Glomerular endothelial cell (primary cell): ENCODE data around the gene GOLGA8T. TPM values are rescaled to one million over a fixed set of nuclear protein-coding genes. Genes with fewer than 3 reads are reported as not detected.
"Not testable (repeated sequence)": the region's sequence is repeated elsewhere in the genome, so short reads cannot be mapped to it uniquely, and the experiment has no call there.

Experiments used
- DNase-seq: peaks from one replicate; pipeline ENCODE4 v3.0.0-alpha.2; 2011; ENCODE audit warnings: low read depth, low spot score; ENCODE audit errors: extremely low read depth
- total RNA-seq: library from RNA; depleted of rRNA; stranded (reverse); fragments of >200 nt; gene quantifications from 2 replicates; pipeline ENCODE4 v1.2.3, GENCODE V29; 2015

Gene GOLGA8T, protein sequence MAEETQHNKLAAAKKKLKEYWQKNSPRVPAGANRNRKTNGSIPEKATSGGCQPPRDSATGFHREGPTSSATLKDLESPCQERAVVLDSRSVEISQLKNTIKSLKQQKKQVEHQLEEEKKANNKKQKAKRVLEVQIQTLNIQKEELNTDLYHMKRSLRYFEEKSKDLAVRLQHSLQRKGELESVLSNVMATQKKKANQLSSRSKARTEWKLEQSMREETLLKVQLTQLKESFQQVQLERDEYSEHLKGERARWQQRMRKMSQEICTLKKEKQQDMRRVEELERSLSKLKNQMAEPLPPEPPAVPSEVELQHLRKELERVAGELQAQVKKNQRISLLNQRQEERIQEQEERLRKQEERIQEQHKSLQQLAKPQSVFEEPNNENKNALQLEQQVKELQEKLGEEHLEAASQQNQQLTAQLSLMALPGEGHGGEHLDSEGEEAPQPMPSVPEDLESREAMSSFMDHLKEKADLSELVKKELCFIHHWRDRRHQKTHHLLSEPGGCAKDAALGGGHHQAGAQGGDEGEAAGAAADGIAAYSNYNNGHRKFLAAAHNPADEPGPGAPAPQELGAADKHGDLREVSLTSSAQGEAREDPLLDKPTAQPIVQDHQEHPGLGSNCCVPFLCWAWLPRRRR
- 0.23 TPM in 1 of 2 replicates, not detected in the other for total RNA-seq

DNA sequence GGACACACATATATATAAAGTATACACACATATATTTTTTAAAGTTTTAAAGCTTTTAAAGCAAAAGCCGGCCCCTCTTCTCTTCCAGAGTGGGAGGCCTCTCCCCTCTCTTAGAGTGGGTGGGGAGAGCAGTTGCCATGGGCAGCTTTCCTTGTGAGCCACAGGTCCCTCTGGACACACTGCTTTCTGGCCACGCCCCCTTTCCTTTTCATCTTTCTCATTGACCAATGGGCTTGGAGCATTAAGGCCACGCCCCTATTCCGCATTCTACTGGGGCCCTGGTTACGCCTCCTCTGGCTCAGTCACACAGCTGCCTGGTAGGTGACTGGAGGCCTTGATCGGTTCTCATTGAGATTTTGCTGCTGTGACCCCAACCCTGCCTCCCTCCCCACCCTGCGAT is at the start of gene GOLGA8T:
TSS of gene GOLGA8T (plus strand) at position 301 of the 400 bp plus-strand sequence. CDS start at position 399, 98 bp downstream.
- DNase-seq: not testable (repeated sequence)

- not testable (repeated sequence) for DNase-seq
Measured at GRCh38 chr15:30097827-30098226, 37.0 kb upstream of the GOLGA8T start.

- DNase-seq: not testable (repeated sequence)
Measured at GRCh38 chr15:30102890-30103289, 32.0 kb upstream of the GOLGA8T start.

DNA sequence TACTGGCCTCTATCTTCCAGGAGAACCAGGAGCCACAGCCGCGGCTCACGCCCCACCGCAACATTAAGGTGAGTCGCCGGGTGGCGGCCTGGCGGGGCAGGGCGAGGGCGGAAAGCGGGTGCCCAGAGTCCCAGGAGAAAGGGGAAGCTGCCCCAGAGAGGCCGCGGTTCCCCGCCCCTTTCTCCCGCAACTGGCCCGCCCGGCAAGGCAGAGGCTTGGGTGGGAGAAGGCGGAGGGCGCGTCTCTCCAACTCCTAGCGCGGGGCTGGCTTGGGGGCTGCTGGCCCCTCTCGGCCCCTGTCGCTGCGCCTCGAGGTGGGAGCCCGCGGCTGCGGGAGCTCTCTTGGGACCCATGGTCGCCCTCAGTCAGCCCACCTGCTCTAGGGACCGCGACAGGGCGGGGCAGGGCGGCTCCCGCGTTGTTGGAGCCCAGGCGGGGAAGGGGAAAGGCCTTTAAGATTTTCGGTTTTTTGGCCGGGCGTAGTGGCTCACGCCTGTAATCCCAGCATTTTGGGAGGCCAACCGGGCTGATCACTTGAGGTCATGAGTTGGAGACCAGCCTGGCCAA is 30.8 kb upstream of the GOLGA8T start:
- DNase-seq: not testable (repeated sequence)

DNA sequence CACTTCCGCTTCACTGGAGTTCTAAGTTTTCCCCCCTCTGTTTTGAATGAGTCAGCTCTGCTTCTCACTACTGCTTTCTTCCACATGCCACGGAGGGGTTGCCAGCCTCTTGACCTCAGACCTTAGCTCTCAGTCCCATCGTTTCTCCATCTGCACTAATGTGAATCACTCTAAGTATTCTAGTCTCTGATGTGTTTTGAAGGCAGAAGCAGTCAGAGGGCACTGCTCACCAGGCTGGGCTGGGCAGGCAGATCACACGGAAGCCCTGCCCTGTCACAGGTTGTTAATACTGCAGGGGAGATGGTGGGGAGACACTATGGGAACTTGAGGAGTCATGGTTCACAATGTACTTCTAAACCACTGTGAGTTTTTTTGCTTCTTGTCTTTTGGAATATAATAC is 24.3 kb upstream of the GOLGA8T start:
- DNase-seq: not testable (repeated sequence)

- not testable (repeated sequence) for DNase-seq
Measured at GRCh38 chr15:30130066-30130465, 4.8 kb upstream of the GOLGA8T start.

GRCh38 chr15:30143246-30143645 is 8.4 kb downstream of the GOLGA8T start:
- DNase-seq: not testable (repeated sequence)

DNA sequence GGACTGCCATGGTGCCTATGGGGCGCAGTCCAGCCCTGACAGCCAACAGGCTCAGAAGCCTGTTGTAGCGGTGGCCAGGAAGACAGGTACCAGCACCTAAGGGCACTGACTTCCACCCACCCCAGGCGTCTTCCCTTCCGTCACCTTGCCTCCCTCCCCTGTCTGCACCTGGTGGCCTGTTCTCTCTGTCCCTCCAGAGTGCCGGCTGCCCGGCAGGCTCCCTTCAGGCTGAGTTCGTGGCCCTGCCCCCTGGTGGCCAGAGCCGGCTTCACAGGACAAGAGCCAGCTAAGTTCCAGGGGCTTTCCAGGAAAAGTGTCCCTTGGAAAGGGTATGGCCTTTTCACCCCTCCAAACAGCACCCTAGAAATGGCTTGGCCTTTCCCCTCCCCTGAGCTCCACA is 15.0 kb downstream of the GOLGA8T start:
- DNase-seq: not testable (repeated sequence)

DNA sequence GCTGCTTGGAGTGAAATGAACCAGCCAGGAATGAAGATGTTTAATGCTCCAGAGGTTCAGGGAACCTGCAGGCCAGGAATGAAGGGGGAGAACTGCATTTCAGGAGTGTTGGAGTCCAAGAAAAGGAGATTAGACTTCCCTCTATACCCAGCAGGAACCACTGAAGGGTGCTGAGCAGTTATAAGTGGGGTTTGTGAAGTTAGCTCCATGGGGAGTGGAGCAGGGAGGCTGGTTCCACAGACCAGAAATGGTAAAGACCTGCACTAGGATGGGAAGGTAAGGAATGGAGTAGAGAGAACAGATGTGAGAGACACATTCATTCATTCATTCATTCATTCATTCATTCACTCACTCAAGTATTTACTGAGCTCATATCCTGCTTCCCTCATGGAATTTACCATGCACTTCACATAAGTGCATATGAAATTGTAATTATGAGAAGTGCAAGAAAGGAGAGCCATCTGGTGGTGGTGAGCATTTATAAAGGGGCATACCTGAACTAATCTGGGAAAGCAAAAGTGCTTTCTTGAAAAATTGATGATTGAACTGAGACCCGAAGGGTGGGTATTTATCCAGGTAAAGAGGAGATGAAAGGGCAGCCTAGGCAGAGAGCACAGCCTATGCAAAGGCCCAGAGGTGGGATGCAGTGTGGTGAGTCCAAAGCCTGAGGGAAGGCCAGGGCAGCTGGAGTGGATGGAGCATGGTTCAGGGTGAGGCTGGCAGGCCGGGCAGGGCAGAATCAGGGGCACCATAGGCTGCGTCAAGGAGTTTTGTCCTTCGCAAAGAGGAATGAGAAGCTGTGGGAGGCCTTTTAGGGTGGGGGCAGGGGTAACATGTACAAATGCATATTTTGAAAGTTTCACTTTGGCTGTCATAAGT is 27.9 kb downstream of the GOLGA8T start:
- not testable (repeated sequence) for DNase-seq

GRCh38 chr15:30163759-30164158 is 28.9 kb downstream of the GOLGA8T start:
- DNase-seq: not testable (repeated sequence)

GRCh38 chr15:30164257-30164656 is 29.4 kb downstream of the GOLGA8T start:
- not testable (repeated sequence) for DNase-seq

- DNase-seq: not testable (repeated sequence)
Measured at GRCh38 chr15:30167403-30167802, 32.6 kb downstream of the GOLGA8T start.

- DNase-seq: not testable (repeated sequence)
Measured at GRCh38 chr15:30167886-30168285, 33.0 kb downstream of the GOLGA8T start.

GRCh38 chr15:30171452-30171851 is 36.6 kb downstream of the GOLGA8T start:
- DNase-seq: not testable (repeated sequence)

DNA sequence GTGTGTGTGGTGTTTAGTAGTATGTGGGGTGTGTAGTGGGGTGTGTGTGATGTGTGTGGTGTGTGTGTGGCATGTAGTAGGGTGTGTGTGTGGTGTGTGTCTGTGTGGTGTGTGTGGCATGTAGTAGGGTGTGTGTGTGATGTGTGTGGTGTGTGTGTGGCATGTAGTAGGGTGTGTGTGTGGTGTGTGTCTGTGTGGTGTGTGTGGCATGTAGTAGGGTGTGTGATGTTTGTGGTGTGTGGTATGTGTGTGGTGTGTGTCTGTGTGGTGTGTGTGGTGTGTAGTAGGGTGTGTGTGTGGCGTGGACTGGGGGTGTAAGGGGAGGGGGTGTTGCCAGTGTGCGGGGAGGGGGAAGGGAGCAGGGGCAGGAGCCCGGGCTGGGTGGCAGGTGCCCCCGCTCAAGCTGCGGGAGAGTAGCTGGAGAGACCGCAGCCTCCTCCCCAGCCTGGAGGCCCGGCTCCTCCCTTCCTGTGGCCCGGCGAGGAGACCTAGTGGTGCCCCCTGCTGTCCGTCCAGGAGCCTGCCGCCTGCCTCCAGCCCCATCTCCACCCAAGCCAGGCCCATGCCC is 38.3 kb downstream of the GOLGA8T start:
- DNase-seq: not testable (repeated sequence)

- not testable (repeated sequence) for DNase-seq
Measured at GRCh38 chr15:30175291-30175690, 40.4 kb downstream of the GOLGA8T start.

DNA sequence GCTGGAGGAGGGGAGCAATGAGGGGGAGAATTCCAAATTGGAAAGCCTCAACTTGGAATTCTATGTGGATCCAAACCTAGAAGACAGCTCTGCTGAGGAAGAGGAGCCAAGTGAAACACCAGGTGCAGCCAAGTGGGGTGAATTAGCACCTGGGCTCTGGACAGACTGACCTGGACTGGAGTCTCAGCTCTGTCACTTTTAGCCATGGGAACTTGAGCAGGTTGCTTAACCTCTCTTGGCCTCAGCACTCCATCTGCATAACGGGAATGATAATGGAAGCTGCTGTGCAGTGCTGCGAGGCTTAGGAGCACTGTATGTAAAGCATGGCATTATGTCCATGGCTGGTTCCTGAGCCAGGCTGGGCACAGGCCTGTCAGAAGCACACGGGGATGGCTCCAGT is 41.8 kb downstream of the GOLGA8T start:
- not testable (repeated sequence) for DNase-seq

GRCh38 chr15:30179814-30180213 is 45.0 kb downstream of the GOLGA8T start:
- not testable (repeated sequence) for DNase-seq

- not testable (repeated sequence) for DNase-seq
Measured at GRCh38 chr15:30185495-30185894, 50.6 kb downstream of the GOLGA8T start.

DNA sequence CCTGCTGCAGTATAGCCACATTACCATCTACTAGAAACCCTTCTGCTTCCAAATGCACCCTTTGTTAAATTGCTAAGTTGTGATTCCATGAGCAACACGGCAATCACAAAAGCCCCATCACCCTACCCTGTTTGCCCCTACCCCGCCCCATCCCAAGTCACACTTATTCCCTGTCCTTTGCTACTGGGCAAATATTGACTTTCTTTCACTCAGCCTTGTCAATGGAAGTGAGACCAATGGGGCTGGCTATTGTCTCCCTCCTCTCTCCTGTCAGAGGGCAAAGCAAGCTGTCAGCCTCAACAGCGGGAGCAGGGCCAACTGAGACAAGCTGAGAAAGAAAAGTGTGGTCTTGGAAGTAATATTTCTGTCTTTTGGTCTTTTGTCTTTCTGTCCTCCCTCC is 52.6 kb downstream of the GOLGA8T start:
- not testable (repeated sequence) for DNase-seq
